Stomach (tissue), 4 donors: ENCODE data around the gene CR1L.
"Not testable (repeated sequence)": the region's sequence is repeated elsewhere in the genome, so short reads cannot be mapped to it uniquely, and the experiment has no call there.

Experiments used
- CTCF ChIP-seq, 7 experiments: fragments of 450-650 bp in 4 of 7; fragments of 200-600 bp in 3 of 7; sonication (generic) in 3 of 7; IDR thresholded peaks; one replicate each; pipeline ENCODE4 v1.5.1; 2016 to 2019; ENCODE audit warnings: antibody characterized with exemption in 7 of 7, control low read depth in 2 of 7, mild to moderate bottlenecking in 1 of 7
- EP300 ChIP-seq: sonication (generic); formaldehyde crosslinking; IDR thresholded peaks from one replicate; pipeline ENCODE4 v1.6.1; 2017; ENCODE audit warnings: antibody characterized with exemption
- POLR2A ChIP-seq, 4 donors: fragments of 450-650 bp; IDR thresholded peaks; one replicate each; pipeline ENCODE4 v1.6.1; 2016; ENCODE audit warnings: antibody characterized with exemption in 4 of 4, control low read depth in 2 of 4, mild to moderate bottlenecking in 1 of 4, moderate library complexity in 1 of 4
- POLR2AphosphoS5 ChIP-seq, 3 donors: sonication (generic); formaldehyde crosslinking; IDR thresholded peaks; one replicate each; pipeline ENCODE4 v1.6.1; 2016; ENCODE audit warnings: antibody characterized with exemption in 3 of 3

GRCh38 chr1:207682872-207683434 lies 38.0 kb downstream of the CR1L start:
- TF ChIP-seq CTCF (IDR thresholded peaks at IDR 0.05); POLR2A (IDR thresholded peaks at IDR 0.05); EP300; POLR2AphosphoS5 (IDR thresholded peaks at IDR 0.05): not testable (repeated sequence)
